Thyroid gland (tissue), 4 donors: ENCODE measurements around the gene MET.

Experiments used
- POLR2A ChIP-seq, 2 donors: fragments of 450-650 bp; IDR thresholded peaks; one replicate each; pipeline ENCODE4 v1.6.1; 2017; ENCODE audit warnings: antibody characterized with exemption in 2 of 2, mild to moderate bottlenecking in 2 of 2, moderate library complexity in 1 of 2
- TF ChIP-seq, protein P1 (sequence below), 6 experiments: fragments of 200-600 bp in 3 of 6; fragments of 450-650 bp in 3 of 6; sonication (generic) in 3 of 6; IDR thresholded peaks; one replicate each; pipeline ENCODE4 v1.5.1; 2016 to 2019; ENCODE audit warnings: antibody characterized with exemption in 6 of 6, mild to moderate bottlenecking in 2 of 6, inconsistent platforms in 1 of 6, moderate library complexity in 1 of 6

DNA sequence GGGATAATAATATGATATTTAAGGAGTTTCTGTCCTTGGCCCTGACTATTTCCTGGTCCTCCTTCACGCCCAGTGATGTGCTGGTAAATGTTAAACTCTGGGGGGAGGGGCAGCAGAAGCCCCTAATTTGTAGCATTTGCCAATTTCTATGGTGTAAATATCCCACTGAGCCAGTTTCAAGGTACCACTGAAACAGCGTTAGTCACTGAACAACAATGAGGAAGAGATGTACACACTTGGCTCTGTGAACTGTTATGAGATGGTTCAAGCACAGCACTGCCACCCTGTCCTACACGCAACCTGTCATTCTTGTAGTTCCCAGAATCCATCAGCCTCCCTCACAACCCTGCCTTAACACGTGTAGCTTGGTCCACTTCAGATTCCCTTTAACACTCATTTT lies 39.8 kb downstream of the MET start:
- TF ChIP-seq, protein P1, sequence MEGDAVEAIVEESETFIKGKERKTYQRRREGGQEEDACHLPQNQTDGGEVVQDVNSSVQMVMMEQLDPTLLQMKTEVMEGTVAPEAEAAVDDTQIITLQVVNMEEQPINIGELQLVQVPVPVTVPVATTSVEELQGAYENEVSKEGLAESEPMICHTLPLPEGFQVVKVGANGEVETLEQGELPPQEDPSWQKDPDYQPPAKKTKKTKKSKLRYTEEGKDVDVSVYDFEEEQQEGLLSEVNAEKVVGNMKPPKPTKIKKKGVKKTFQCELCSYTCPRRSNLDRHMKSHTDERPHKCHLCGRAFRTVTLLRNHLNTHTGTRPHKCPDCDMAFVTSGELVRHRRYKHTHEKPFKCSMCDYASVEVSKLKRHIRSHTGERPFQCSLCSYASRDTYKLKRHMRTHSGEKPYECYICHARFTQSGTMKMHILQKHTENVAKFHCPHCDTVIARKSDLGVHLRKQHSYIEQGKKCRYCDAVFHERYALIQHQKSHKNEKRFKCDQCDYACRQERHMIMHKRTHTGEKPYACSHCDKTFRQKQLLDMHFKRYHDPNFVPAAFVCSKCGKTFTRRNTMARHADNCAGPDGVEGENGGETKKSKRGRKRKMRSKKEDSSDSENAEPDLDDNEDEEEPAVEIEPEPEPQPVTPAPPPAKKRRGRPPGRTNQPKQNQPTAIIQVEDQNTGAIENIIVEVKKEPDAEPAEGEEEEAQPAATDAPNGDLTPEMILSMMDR (IDR thresholded peaks at IDR 0.05), result no peak
- no peak for TF ChIP-seq POLR2A (IDR thresholded peaks at IDR 0.05)
